SK-N-SH (cell line): ENCODE measurements around the gene CPED1. TPM values are rescaled to one million over a fixed set of nuclear protein-coding genes. Genes with fewer than 3 reads are reported as not detected.

Source experiments
- CTCF ChIA-PET: fragments of 300-600, 350-600 bp; formaldehyde crosslinking; extraction: SDS; loops from one replicate; lab custom pipeline; 2021; lab: Yijun Ruan, JAX
- POLR2A ChIA-PET: fragments of 350-600 bp; sonication (Branson Sonifier 250); formaldehyde crosslinking; extraction: SDS; loops from one replicate; lab custom pipeline; 2020; ENCODE audit warnings: antibody characterized with exemption, inconsistent platforms; lab: Yijun Ruan, JAX
- DNase-seq: peaks from one replicate; pipeline ENCODE4 v3.0.0; 2012
- H2AFZ ChIP-seq: fragments of 200-600 bp; sonication (generic); 2 replicates; pipeline ENCODE4 v1.8.1; 2016; ENCODE audit warnings: antibody characterized with exemption, mild to moderate bottlenecking, low read depth
- H3F3A ChIP-seq: fragments of 200-600 bp; sonication (generic); replicated peaks from 2 replicates; pipeline ENCODE3; 2016; ENCODE audit warnings: antibody characterized with exemption, mild to moderate bottlenecking; ENCODE audit not compliant: insufficient read depth
- H3K27ac ChIP-seq, 2 experiments: fragments of 200-500 bp in 1 of 2; fragments of 200-600 bp in 1 of 2; sonication (Bioruptor generic) in 1 of 2; sonication (generic), shearing (Covaris generic) in 1 of 2; 2 replicates each; pipeline versions ENCODE4 v1.5.1 to v1.6.1; 2014 to 2016; ENCODE audit warnings: low read depth in 2 of 2, inconsistent platforms in 1 of 2, low read length in 1 of 2, mild to moderate bottlenecking in 1 of 2, mixed read lengths in 1 of 2
- H3K27me3 ChIP-seq: fragments of 200-600 bp; sonication (generic), shearing (Covaris generic); 2 replicates; pipeline ENCODE4 v1.6.1; 2016; ENCODE audit warnings: mixed run types; ENCODE audit not compliant: insufficient read depth
- H3K36me3 ChIP-seq, 2 experiments: fragments of 200-500 bp in 1 of 2; fragments of 200-600 bp in 1 of 2; sonication (Bioruptor generic) in 1 of 2; sonication (generic) in 1 of 2; replicated peaks in 1 of 2; 2 replicates each; pipeline versions ENCODE3 to v1.5.1; 2014 to 2016; ENCODE audit warnings: low read length in 1 of 2, mild to moderate bottlenecking in 1 of 2; ENCODE audit not compliant: insufficient read depth in 2 of 2, control insufficient read depth in 1 of 2
- H3K4me1 ChIP-seq, 2 experiments: fragments of 200-500 bp in 1 of 2; fragments of 200-600 bp in 1 of 2; sonication (Bioruptor generic) in 1 of 2; sonication (generic), shearing (Covaris generic) in 1 of 2; 2 replicates each; pipeline versions ENCODE4 v1.5.1 to v1.6.1; 2014 to 2016; ENCODE audit warnings: low read depth in 1 of 2, low read length in 1 of 2, mixed run types in 1 of 2; ENCODE audit not compliant: insufficient read depth in 2 of 2, control insufficient read depth in 1 of 2
- H3K4me2 ChIP-seq: fragments of 200-600 bp; sonication (generic), shearing (Covaris generic); 2 replicates; pipeline ENCODE4 v1.6.1; 2017; ENCODE audit warnings: mixed run types
- H3K4me3 ChIP-seq, 2 experiments: fragments of 200-500 bp in 1 of 2; fragments of 200-600 bp in 1 of 2; sonication (Bioruptor generic) in 1 of 2; sonication (generic), shearing (Covaris generic) in 1 of 2; 2 replicates each; pipeline versions ENCODE4 v1.5.1 to v1.8.1; 2014 to 2016; ENCODE audit warnings: low read depth in 2 of 2, inconsistent platforms in 1 of 2, low read length in 1 of 2, mild to moderate bottlenecking in 1 of 2, mixed read lengths in 1 of 2, moderate library complexity in 1 of 2
- H3K79me2 ChIP-seq: fragments of 200-600 bp; sonication (generic); 2 replicates; pipeline ENCODE4 v1.8.1; 2017; ENCODE audit warnings: mild to moderate bottlenecking; ENCODE audit not compliant: insufficient read depth
- H3K9ac ChIP-seq: fragments of 200-600 bp; sonication (generic); 2 replicates; pipeline ENCODE4 v1.6.1; 2017; ENCODE audit warnings: mixed run types
- H3K9me2 ChIP-seq: fragments of 200-600 bp; sonication (generic); 2 replicates; pipeline ENCODE4 v1.6.1; 2017; ENCODE audit warnings: mixed run types
- H3K9me3 ChIP-seq: fragments of 200-600 bp; sonication (generic); 2 replicates; pipeline ENCODE4 v1.6.1; 2017; ENCODE audit warnings: mixed run types, mild to moderate bottlenecking, moderate library complexity
- H4K20me1 ChIP-seq: fragments of 200-600 bp; sonication (generic); 2 replicates; pipeline ENCODE4 v1.6.1; 2017; ENCODE audit warnings: mild to moderate bottlenecking, mixed run types; ENCODE audit not compliant: insufficient read depth
- CHD2 ChIP-seq: fragments of 150-350 bp; IDR thresholded peaks from 2 replicates; pipeline ENCODE4 v1.6.1; 2018; ENCODE audit warnings: low read length; ENCODE audit not compliant: partially characterized antibody
- CTCF ChIP-seq: fragments of 200-600 bp; sonication (generic); IDR thresholded peaks from 2 replicates; pipeline ENCODE4 v1.6.1; 2017; ENCODE audit warnings: antibody characterized with exemption, mild to moderate bottlenecking, moderate library complexity
- ELF1 ChIP-seq: IDR thresholded peaks from 2 replicates; pipeline ENCODE4 v1.4.0; 2012
- EP300 ChIP-seq, 2 experiments: IDR thresholded peaks; 2 replicates each; pipeline versions ENCODE4 v1.4.0 to v1.6.1; 2012; ENCODE audit warnings: borderline replicate concordance in 1 of 2, low read depth in 1 of 2, low read length in 1 of 2
- FOSL2 ChIP-seq: IDR thresholded peaks from 2 replicates; pipeline ENCODE4 v1.4.0; 2012; ENCODE audit warnings: low read depth, mild to moderate bottlenecking, moderate library complexity, borderline replicate concordance
- FOXJ3 ChIP-seq: sonication (generic); formaldehyde crosslinking; IDR thresholded peaks from 2 replicates; pipeline ENCODE4 v1.5.1; 2020; ENCODE audit warnings: mild to moderate bottlenecking, missing genetic modification reagents
- FOXM1 ChIP-seq: IDR thresholded peaks from 2 replicates; pipeline ENCODE4 v1.4.0; 2012; ENCODE audit warnings: low read depth, mild to moderate bottlenecking
- GATA2 ChIP-seq: sonication (generic); formaldehyde crosslinking; IDR thresholded peaks from 2 replicates; pipeline ENCODE4 v1.5.0; 2020; ENCODE audit warnings: mild to moderate bottlenecking, missing genetic modification reagents
- IRF3 ChIP-seq: fragments of 150-350 bp; IDR thresholded peaks from 2 replicates; pipeline ENCODE4 v1.6.1; 2016; ENCODE audit warnings: mild to moderate bottlenecking, low read depth, low read length
- JUND ChIP-seq: IDR thresholded peaks from 2 replicates; pipeline ENCODE4 v1.4.0; 2012
- MAX ChIP-seq: IDR thresholded peaks from 2 replicates; pipeline ENCODE4 v1.4.0; 2012; ENCODE audit warnings: low read depth
- MEF2A ChIP-seq: IDR thresholded peaks from 2 replicates; pipeline ENCODE4 v1.4.0; 2012; ENCODE audit warnings: low read depth, borderline replicate concordance
- MXI1 ChIP-seq: IDR thresholded peaks from 2 replicates; pipeline ENCODE4 v1.6.1; 2012; ENCODE audit warnings: mild to moderate bottlenecking, low read depth, low read length, improper control_type of control experiment
- NFIC ChIP-seq: IDR thresholded peaks from 2 replicates; pipeline ENCODE4 v1.4.0; 2012; ENCODE audit warnings: borderline replicate concordance
- POLR2AphosphoS5 ChIP-seq: IDR thresholded peaks from 2 replicates; pipeline ENCODE4 v1.6.1; 2012; ENCODE audit warnings: low read depth, low read length
- RAD21 ChIP-seq: IDR thresholded peaks from 2 replicates; pipeline ENCODE4 v1.6.1; 2012; ENCODE audit warnings: mild to moderate bottlenecking, low read length
- RCOR1 ChIP-seq: fragments of 150-350 bp; IDR thresholded peaks from 2 replicates; pipeline ENCODE4 v1.6.1; 2017; ENCODE audit warnings: antibody characterized with exemption, low read length
- REST ChIP-seq: IDR thresholded peaks from 2 replicates; pipeline ENCODE4 v1.6.1; 2012; ENCODE audit warnings: mild to moderate bottlenecking, low read depth, low read length, moderate library complexity
- RXRA ChIP-seq: IDR thresholded peaks from 2 replicates; pipeline ENCODE4 v1.4.0; 2012; ENCODE audit warnings: low read depth, mild to moderate bottlenecking, borderline replicate concordance
- SIN3A ChIP-seq: IDR thresholded peaks from 2 replicates; pipeline ENCODE4 v1.6.1; 2012; ENCODE audit warnings: low read depth, mild to moderate bottlenecking, low read length, moderate library complexity, borderline replicate concordance
- TAF1 ChIP-seq: IDR thresholded peaks from 2 replicates; pipeline ENCODE4 v1.6.1; 2012; ENCODE audit warnings: low read depth, mild to moderate bottlenecking, low read length, moderate library complexity, borderline replicate concordance
- USF1 ChIP-seq: IDR thresholded peaks from 2 replicates; pipeline ENCODE4 v1.4.0; 2012; ENCODE audit warnings: low read depth, borderline replicate concordance
- USF2 ChIP-seq: fragments of 150-350 bp; IDR thresholded peaks from 2 replicates; pipeline ENCODE4 v1.6.1; 2017; ENCODE audit warnings: antibody characterized with exemption, low read length, low read depth, borderline replicate concordance
- WGBS: methylation state at CpG from one replicate; pipeline ENCODE4 v1.1.6; 2017; ENCODE audit warnings: low lambda C conversion rate; 5-methylcytosine and 5-hydroxymethylcytosine counted together
- polyA plus RNA-seq, 3 experiments: library from polyadenylated mRNA; depleted of rRNA; stranded (reverse); fragments of >200 nt; gene quantifications; 2 replicates each; pipeline ENCODE4 v1.2.3, GENCODE V29; 2012

CPED1 gene
- polyA plus RNA-seq, 1 of the 3 experiments (the other 2 are of a cell fraction): 4.4 TPM

- no peak for DNase-seq
- no peak overlapping the region for H3K9ac ChIP-seq
- no peaks in the 10 kb centered on the region for H3K9me2 ChIP-seq
- WGBS: 98% methylated on average over 2 of the region's 2 CpGs
- H3F3A ChIP-seq: peaks cover 25% of the 10 kb centered on the region
- no peak overlapping the region for H3K4me3 ChIP-seq
- H3K4me2 ChIP-seq: no peak overlapping the region
- H3K27ac ChIP-seq: peak overlapping the region; percentile 19 to 26; a peak in 2 of 4 replicates
- POLR2A ChIA-PET: interaction anchor here (1.1 kb wide), 1 partner anchor 13 kb away, joined by 3 read pairs; no protein-coding TSS in a partner anchor
- H3K36me3 ChIP-seq: no peaks in the 10 kb centered on the region
- H3K79me2 ChIP-seq: peaks cover 9% of the 10 kb centered on the region; the same call in 1 of the 2 replicates
- peaks cover 21 to 45% of the 10 kb centered on the region in 2 experiments; a peak in 3 of 4 replicates for H3K4me1 ChIP-seq
- CTCF ChIA-PET: interaction anchor here (0.9 to 8.0 kb wide), 4 partner anchors 8 to 84 kb away, joined by 3 to 73 read pairs (median 6); partner anchors contain the start of gene CPED1
- H2AFZ ChIP-seq: no peak overlapping the region
- H4K20me1 ChIP-seq: no peaks in the 10 kb centered on the region
- no peaks in the 10 kb centered on the region for H3K9me3 ChIP-seq
- no peaks in the 10 kb centered on the region for H3K27me3 ChIP-seq
- TF ChIP-seq RCOR1 (no peak), SIN3A (no peak), NFIC (peak; percentile 95), IRF3 (no peak), MEF2A (no peak), POLR2AphosphoS5 (peak; percentile 24; the same call in 1 of the 2 replicates), CHD2 (no peak), FOXM1 (no peak), CTCF (no peak), FOXJ3 (CRISPR knock-in tag) (no peak), USF2 (no peak), RAD21 (no peak), ELF1 (peak; percentile 22; the same call in 1 of the 2 replicates), RXRA (no peak), REST (no peak), JUND (peak; percentile 26; the same call in 1 of the 2 replicates), MAX (peak; percentile 27; the same call in 1 of the 2 replicates), TAF1 (no peak), USF1 (no peak), GATA2 (no peak), MXI1 (no peak), EP300 (IDR thresholded peaks at IDR 0.05; ENCODE audit: borderline replicate concordance in 1 of 2, low read depth in 1 of 2, low read length in 1 of 2) (no peak; a peak in 1 of 4 replicates), FOSL2 (no peak; the same call in 1 of the 2 replicates)
Measured at GRCh38 chr7:120996333-120996987, 7.9 kb downstream of the CPED1 start.
